ENCODE data around the gene GZMH.
"Not testable (repeated sequence)": the region's sequence is repeated elsewhere in the genome, so short reads cannot be mapped to it uniquely, and the experiment has no call there.

GZMH gene

DNA sequence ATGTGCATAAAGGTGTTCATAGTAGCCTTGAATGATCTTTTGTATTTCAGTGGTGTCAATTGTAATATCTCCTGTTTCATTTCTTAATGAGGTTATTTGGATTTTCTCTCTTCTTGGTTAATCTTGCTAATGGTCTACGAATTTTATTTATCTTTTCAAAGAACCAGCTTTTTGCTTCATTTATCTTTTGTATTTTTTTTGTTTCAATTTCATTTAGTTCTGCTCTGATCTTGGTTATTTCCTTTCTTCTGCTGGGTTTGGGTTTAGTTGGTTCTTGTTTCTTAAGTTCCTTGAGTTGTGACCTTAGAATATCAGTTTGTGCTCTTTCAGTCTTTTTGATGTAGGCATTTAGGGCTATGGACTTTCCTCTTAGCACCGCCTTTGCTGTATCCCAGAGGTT is 18.5 kb downstream of the GZMH start:
- DNase-seq, result not testable (repeated sequence)

GRCh38 chr14:24584402-24584801 is 25.1 kb downstream of the GZMH start:
- not testable (repeated sequence) for DNase-seq

DNA sequence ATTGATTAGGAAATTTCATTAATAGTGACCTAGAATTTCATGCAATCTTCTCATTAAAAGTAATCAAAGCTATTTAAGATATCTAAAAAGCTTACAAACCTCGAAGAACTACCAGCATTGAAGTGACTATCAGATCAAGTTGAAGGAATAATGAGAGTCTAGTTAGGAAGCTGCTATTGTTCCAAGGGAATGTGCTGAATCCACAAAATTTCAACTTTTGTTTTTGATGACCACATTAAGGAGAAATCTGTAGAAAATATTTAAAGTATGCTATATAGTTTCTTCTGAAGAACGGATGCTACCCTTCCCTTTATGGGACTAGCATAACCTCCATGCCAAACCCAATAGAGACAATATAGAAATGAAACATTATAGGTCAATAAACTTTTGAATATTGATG is 30.9 kb downstream of the GZMH start:
- DNase-seq, result no peak

- DNase-seq, result no peak
These were observed 32.7 kb downstream of the GZMH start for GRCh38 chr14:24576771-24577170.

DNA sequence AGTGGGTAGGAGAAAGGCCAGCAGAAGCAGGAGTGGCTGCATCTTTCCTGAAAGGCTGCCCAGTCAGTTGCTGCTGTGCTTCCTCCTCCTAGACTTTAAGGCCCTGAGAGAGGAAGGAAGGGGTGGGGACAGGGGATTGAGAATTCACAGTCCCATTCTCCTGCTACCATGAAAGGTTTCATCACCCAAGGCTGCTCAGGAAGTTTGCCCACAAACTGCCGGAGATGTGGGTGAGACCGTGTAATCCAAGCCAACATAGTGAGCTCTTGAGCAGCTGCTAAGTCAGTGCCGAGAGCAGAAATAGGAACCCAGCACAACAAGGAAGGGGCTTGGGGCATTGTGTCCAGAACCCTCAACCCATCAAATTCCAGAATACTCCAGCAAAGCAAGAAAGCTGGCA is 33.3 kb downstream of the GZMH start, which contains the start of gene CTSG:
TSS of gene CTSG (minus strand) at position 69 of the 400 bp plus-strand sequence. CDS start at position 42, 27 bp downstream.
- no peak for DNase-seq

GRCh38 chr14:24574206-24574774 is 35.2 kb downstream of the GZMH start:
- DNase-seq, result no peak

GRCh38 chr14:24566318-24566717 is 43.2 kb downstream of the GZMH start:
- DNase-seq, result no peak

GRCh38 chr14:24565766-24566165 is 43.7 kb downstream of the GZMH start:
- no peak for DNase-seq

- no peak for DNase-seq
These were observed 46.0 kb downstream of the GZMH start for GRCh38 chr14:24563505-24563904.

DNA sequence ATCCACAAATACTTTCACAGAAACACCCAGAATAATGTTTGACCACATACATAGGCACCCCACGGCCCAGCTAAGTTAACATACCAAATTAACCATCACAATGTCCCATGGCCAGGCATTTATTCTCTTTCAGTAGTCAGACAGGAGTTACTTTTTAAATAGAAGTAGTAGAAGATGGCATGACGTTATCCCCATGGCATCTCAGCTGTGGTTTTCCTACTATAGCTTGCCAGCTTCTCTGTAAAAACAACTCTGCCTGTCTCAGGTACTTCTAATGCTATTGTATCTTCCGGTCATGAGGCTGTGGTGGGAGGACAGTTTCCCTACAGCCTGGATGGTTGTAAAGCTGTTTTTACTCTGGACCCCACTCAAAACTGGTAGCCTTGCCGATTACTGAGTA is 52.7 kb downstream of the GZMH start:
- no peak for DNase-seq
